Loucy (cell line): ENCODE measurements around the gene SFTPB.
"Not testable (repeated sequence)": the region's sequence is repeated elsewhere in the genome, so short reads cannot be mapped to it uniquely, and the experiment has no call there.

Source experiments
- H2AFZ ChIP-seq: fragments of 200-600 bp; sonication (generic); 2 replicates; pipeline ENCODE4 v1.6.0; 2016; ENCODE audit warnings: antibody characterized with exemption, mild to moderate bottlenecking, low read length, moderate library complexity
- H3F3A ChIP-seq: fragments of 200-600 bp; 2 replicates; pipeline ENCODE4 v1.6.0; 2016; ENCODE audit warnings: antibody characterized with exemption, low read depth, mild to moderate bottlenecking
- H3K27me3 ChIP-seq: fragments of 200-600 bp; sonication (generic); 2 replicates; pipeline ENCODE4 v1.6.1; 2014; ENCODE audit warnings: low read length, mild to moderate bottlenecking; ENCODE audit not compliant: insufficient read depth, poor library complexity, severe bottlenecking
- H3K36me3 ChIP-seq: fragments of 200-600 bp; sonication (generic); 2 replicates; pipeline ENCODE4 v1.6.1; 2016; ENCODE audit warnings: low read length; ENCODE audit not compliant: insufficient read depth
- H3K4me1 ChIP-seq: fragments of 200-600 bp; sonication (generic); 2 replicates; pipeline ENCODE4 v1.5.1; 2014; ENCODE audit warnings: low read length, mild to moderate bottlenecking; ENCODE audit not compliant: insufficient read depth, poor library complexity, severe bottlenecking
- H3K4me2 ChIP-seq: fragments of 200-600 bp; sonication (generic); 2 replicates; pipeline ENCODE4 v1.6.0; 2014; ENCODE audit warnings: antibody characterized with exemption, low read length, low read depth, mild to moderate bottlenecking; ENCODE audit not compliant: poor library complexity, severe bottlenecking
- H3K4me3 ChIP-seq: fragments of 200-600 bp; sonication (generic); 2 replicates; pipeline ENCODE4 v1.5.1; 2014; ENCODE audit warnings: low read length, mild to moderate bottlenecking, mixed read lengths; ENCODE audit not compliant: poor library complexity, severe bottlenecking
- H3K79me2 ChIP-seq: fragments of 200-600 bp; sonication (generic); 2 replicates; pipeline ENCODE4 v1.6.1; 2014; ENCODE audit warnings: low read length; ENCODE audit not compliant: insufficient read depth
- H3K9ac ChIP-seq: fragments of 200-600 bp; sonication (generic); 2 replicates; pipeline ENCODE4 v1.6.0; 2014; ENCODE audit warnings: mild to moderate bottlenecking, low read depth, low read length, moderate library complexity; ENCODE audit not compliant: poor library complexity, severe bottlenecking
- H3K9me2 ChIP-seq: fragments of 200-600 bp; sonication (generic); replicated peaks from 2 replicates; pipeline ENCODE4 v1.6.1; 2016; ENCODE audit warnings: low read depth, low read length, mixed read lengths
- H3K9me3 ChIP-seq: fragments of 200-600 bp; sonication (generic); 2 replicates; pipeline ENCODE4 v1.6.1; 2014; ENCODE audit warnings: mild to moderate bottlenecking, antibody characterized with exemption, low read length, low read depth; ENCODE audit not compliant: insufficient read depth
- H4K20me1 ChIP-seq: fragments of 200-600 bp; sonication (generic); 2 replicates; pipeline ENCODE4 v1.6.0; 2014; ENCODE audit warnings: antibody characterized with exemption, low read length, mild to moderate bottlenecking; ENCODE audit not compliant: insufficient read depth, poor library complexity, severe bottlenecking
- EZH2phosphoT487 ChIP-seq: fragments of 200-600 bp; IDR thresholded peaks from 2 replicates; pipeline ENCODE4 v1.6.1; 2018; ENCODE audit warnings: antibody characterized with exemption, mild to moderate bottlenecking, moderate library complexity, borderline replicate concordance
- TF ChIP-seq, protein P1 (sequence below): fragments of 200-600 bp; sonication (generic); conservative IDR thresholded peaks from 2 replicates; pipeline ENCODE4 v1.5.1; 2014; ENCODE audit warnings: mild to moderate bottlenecking, antibody characterized with exemption, low read length

Gene SFTPB

GRCh38 chr2:85675427-85675826, 7.4 kb upstream of the SFTPB start:
- no peaks in the 10 kb centered on the region for H3K36me3 ChIP-seq
- no peaks in the 10 kb centered on the region for H3K79me2 ChIP-seq
- H3K9me3 ChIP-seq = no peaks in the 10 kb centered on the region
- H3K4me3 ChIP-seq = no peak overlapping the region
- no peaks in the 10 kb centered on the region for H3K27me3 ChIP-seq
- H3K9ac ChIP-seq = no peak overlapping the region
- TF ChIP-seq EZH2phosphoT487 = no peak
- no peaks in the 10 kb centered on the region for H3K9me2 ChIP-seq
- no peaks in the 10 kb centered on the region for H3K4me1 ChIP-seq
- H3F3A ChIP-seq = no peaks in the 10 kb centered on the region
- no peak overlapping the region for H2AFZ ChIP-seq
- no peak overlapping the region for H3K4me2 ChIP-seq
- no peaks in the 10 kb centered on the region for H4K20me1 ChIP-seq

GRCh38 chr2:85674417-85674816, 6.4 kb upstream of the SFTPB start:
- no peak overlapping the region for H3K4me2 ChIP-seq
- no peaks in the 10 kb centered on the region for H4K20me1 ChIP-seq
- TF ChIP-seq, protein P1, sequence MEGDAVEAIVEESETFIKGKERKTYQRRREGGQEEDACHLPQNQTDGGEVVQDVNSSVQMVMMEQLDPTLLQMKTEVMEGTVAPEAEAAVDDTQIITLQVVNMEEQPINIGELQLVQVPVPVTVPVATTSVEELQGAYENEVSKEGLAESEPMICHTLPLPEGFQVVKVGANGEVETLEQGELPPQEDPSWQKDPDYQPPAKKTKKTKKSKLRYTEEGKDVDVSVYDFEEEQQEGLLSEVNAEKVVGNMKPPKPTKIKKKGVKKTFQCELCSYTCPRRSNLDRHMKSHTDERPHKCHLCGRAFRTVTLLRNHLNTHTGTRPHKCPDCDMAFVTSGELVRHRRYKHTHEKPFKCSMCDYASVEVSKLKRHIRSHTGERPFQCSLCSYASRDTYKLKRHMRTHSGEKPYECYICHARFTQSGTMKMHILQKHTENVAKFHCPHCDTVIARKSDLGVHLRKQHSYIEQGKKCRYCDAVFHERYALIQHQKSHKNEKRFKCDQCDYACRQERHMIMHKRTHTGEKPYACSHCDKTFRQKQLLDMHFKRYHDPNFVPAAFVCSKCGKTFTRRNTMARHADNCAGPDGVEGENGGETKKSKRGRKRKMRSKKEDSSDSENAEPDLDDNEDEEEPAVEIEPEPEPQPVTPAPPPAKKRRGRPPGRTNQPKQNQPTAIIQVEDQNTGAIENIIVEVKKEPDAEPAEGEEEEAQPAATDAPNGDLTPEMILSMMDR = no peak
- TF ChIP-seq EZH2phosphoT487 = no peak
- H3K27me3 ChIP-seq = no peaks in the 10 kb centered on the region
- no peaks in the 10 kb centered on the region for H3F3A ChIP-seq
- H3K9me3 ChIP-seq = no peaks in the 10 kb centered on the region
- H3K79me2 ChIP-seq = no peaks in the 10 kb centered on the region
- H3K4me3 ChIP-seq = no peak overlapping the region
- H3K9ac ChIP-seq = no peak overlapping the region
- H2AFZ ChIP-seq = no peak overlapping the region
- no peaks in the 10 kb centered on the region for H3K9me2 ChIP-seq
- no peaks in the 10 kb centered on the region for H3K36me3 ChIP-seq
- H3K4me1 ChIP-seq = no peaks in the 10 kb centered on the region

- H3K9me2 ChIP-seq = no peaks in the 10 kb centered on the region
- H3K4me3 ChIP-seq = no peak overlapping the region
- no peaks in the 10 kb centered on the region for H4K20me1 ChIP-seq
- no peak overlapping the region for H2AFZ ChIP-seq
- H3K79me2 ChIP-seq = no peaks in the 10 kb centered on the region
- no peaks in the 10 kb centered on the region for H3K27me3 ChIP-seq
- H3K9me3 ChIP-seq = no peaks in the 10 kb centered on the region
- TF ChIP-seq, protein P1 = no peak
- no peak for TF ChIP-seq EZH2phosphoT487
- H3K4me2 ChIP-seq = no peak overlapping the region
- H3F3A ChIP-seq = no peaks in the 10 kb centered on the region
- H3K36me3 ChIP-seq = no peaks in the 10 kb centered on the region
- no peak overlapping the region for H3K9ac ChIP-seq
- no peaks in the 10 kb centered on the region for H3K4me1 ChIP-seq
These were observed 5.8 kb upstream of the SFTPB start for GRCh38 chr2:85673716-85674375.

DNA sequence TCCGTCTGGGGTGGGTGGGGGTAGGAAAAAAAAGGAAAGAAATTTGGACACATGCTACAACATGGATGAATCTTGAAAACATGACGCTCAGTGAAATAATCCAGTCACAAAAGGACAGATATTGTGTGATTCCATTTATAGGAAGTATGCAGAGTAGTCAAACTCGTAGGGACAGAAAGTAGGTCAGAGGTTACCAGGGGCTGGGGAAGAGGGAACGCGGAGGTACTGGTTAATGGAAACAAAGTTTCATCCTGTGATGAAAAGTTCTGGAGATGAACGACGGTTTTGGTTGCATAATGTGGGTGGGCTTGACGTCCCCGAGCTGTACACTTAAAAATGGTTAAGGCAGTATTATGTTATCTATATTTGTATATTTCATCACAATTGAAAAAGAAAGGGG, 4.5 kb upstream of the SFTPB start:
- H3K9me3 ChIP-seq = no peaks in the 10 kb centered on the region
- H2AFZ ChIP-seq = no peak overlapping the region
- no peaks in the 10 kb centered on the region for H3K36me3 ChIP-seq
- H3K79me2 ChIP-seq = no peaks in the 10 kb centered on the region
- no peaks in the 10 kb centered on the region for H3F3A ChIP-seq
- no peaks in the 10 kb centered on the region for H3K4me1 ChIP-seq
- no peak overlapping the region for H3K4me3 ChIP-seq
- no peaks in the 10 kb centered on the region for H3K9me2 ChIP-seq
- H4K20me1 ChIP-seq = no peaks in the 10 kb centered on the region
- TF ChIP-seq, protein P1 = no peak
- no peak for TF ChIP-seq EZH2phosphoT487
- no peak overlapping the region for H3K9ac ChIP-seq
- no peak overlapping the region for H3K4me2 ChIP-seq
- H3K27me3 ChIP-seq = no peaks in the 10 kb centered on the region

DNA sequence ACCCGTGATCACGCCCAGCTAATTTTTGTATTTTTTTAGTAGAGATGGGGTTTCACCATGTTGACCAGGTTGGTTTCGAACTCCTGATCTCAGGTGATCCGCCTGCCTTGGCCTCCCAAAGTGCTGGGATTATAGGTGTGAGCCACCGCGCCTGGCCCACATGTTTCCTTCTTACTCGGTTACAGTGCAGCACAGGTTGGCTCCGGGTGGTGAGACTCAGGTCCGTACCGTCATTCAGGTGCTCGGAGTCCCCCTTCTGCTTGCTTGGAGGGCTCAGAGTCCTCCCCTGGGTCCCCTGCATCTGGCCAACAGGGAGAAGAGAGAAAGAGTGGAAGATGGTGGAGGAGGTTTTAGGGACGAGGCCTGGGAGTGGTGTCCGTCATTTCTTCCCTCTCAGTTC, 2.4 kb upstream of the SFTPB start:
- not testable (repeated sequence) for H3K9me3 ChIP-seq, H3K9ac ChIP-seq, H3K79me2 ChIP-seq, H3K4me3 ChIP-seq, H3K27me3 ChIP-seq, H2AFZ ChIP-seq, H3F3A ChIP-seq, H3K4me2 ChIP-seq, H3K9me2 ChIP-seq, H3K4me1 ChIP-seq, H4K20me1 ChIP-seq, H3K36me3 ChIP-seq
